Parathyroid adenoma (tissue), 2 donors: ENCODE results near the gene RECQL5.

ENCODE experiments used
- H2AFZ ChIP-seq: fragments of 300-600 bp; sonication (generic); one replicate; pipeline ENCODE4 v1.7.0; 2017; ENCODE audit warnings: antibody characterized with exemption, mild to moderate bottlenecking
- H3K27ac ChIP-seq: fragments of 300-600 bp; sonication (generic); one replicate; pipeline ENCODE4 v1.7.0; 2017
- H3K27me3 ChIP-seq: fragments of 300-600 bp; sonication (generic); one replicate; pipeline ENCODE4 v1.7.0; 2017; ENCODE audit warnings: low read length; ENCODE audit not compliant: control insufficient read depth, insufficient read depth
- H3K36me3 ChIP-seq: fragments of 300-600 bp; sonication (generic); one replicate; pipeline ENCODE4 v1.7.0; 2017; ENCODE audit warnings: low read length; ENCODE audit not compliant: control insufficient read depth, insufficient read depth
- H3K4me1 ChIP-seq: fragments of 300-600 bp; sonication (generic); one replicate; pipeline ENCODE4 v1.7.0; 2017; ENCODE audit warnings: control low read depth
- H3K4me2 ChIP-seq: fragments of 300-600 bp; sonication (generic); one replicate; pipeline ENCODE4 v1.7.0; 2017; ENCODE audit warnings: low read length
- H3K4me3 ChIP-seq: fragments of 300-600 bp; sonication (generic); one replicate; pipeline ENCODE4 v1.7.0; 2017; ENCODE audit warnings: low read depth, low read length
- H3K79me2 ChIP-seq: fragments of 300-600 bp; sonication (generic); one replicate; pipeline ENCODE4 v1.7.0; 2017; ENCODE audit warnings: control low read depth
- H3K9ac ChIP-seq: fragments of 300-600 bp; sonication (generic); one replicate; pipeline ENCODE4 v1.7.0; 2017; ENCODE audit warnings: mild to moderate bottlenecking
- H3K9me3 ChIP-seq: fragments of 300-600 bp; sonication (generic); one replicate; pipeline ENCODE4 v1.7.0; 2017; ENCODE audit warnings: low read length; ENCODE audit not compliant: control insufficient read depth
- CTCF ChIP-seq: fragments of 300-600 bp; sonication (generic); IDR thresholded peaks from one replicate; pipeline ENCODE4 v1.7.0; 2017; ENCODE audit warnings: antibody characterized with exemption, mild to moderate bottlenecking
- donor health status: primary hyperparathyroidism.

The RECQL5 gene

GRCh38 chr17:75649687-75650086 lies 17.3 kb downstream of the RECQL5 start:
- H3K4me1 ChIP-seq = peaks cover 17% of the 10 kb centered on the region
- no peak overlapping the region for H3K27ac ChIP-seq
- no peak overlapping the region for H3K9ac ChIP-seq
- no peak overlapping the region for H3K4me3 ChIP-seq
- H3K36me3 ChIP-seq = no peaks in the 10 kb centered on the region
- no peaks in the 10 kb centered on the region for H3K27me3 ChIP-seq
- H2AFZ ChIP-seq = no peak overlapping the region
- TF ChIP-seq CTCF = no peak
- H3K4me2 ChIP-seq = no peak overlapping the region
- peaks cover 23% of the 10 kb centered on the region for H3K79me2 ChIP-seq
- H3K9me3 ChIP-seq = no peaks in the 10 kb centered on the region

- Histone ChIP-seq H3K27ac (no peak overlapping the region), H3K79me2 (peaks cover 19% of the 10 kb centered on the region), H3K36me3 (no peaks in the 10 kb centered on the region)
Observed at GRCh38 chr17:75647921-75648320, 19.0 kb downstream of the RECQL5 start.

GRCh38 chr17:75647061-75647460 lies 19.9 kb downstream of the RECQL5 start:
- Histone ChIP-seq H3K4me1 (peaks cover 32% of the 10 kb centered on the region), H3K4me2 (no peak overlapping the region), H3K9ac (no peak overlapping the region), H3K4me3 (no peak overlapping the region), H3K27ac (no peak overlapping the region), H3K9me3 (no peaks in the 10 kb centered on the region), H3K27me3 (no peaks in the 10 kb centered on the region), H2AFZ (no peak overlapping the region), H3K79me2 (peaks cover 13% of the 10 kb centered on the region), H3K36me3 (no peaks in the 10 kb centered on the region)
- TF ChIP-seq CTCF = no peak

More at GRCh38 chr17:75647921-75648320, 19.0 kb downstream of the RECQL5 start:
- no peak overlapping the region for H3K4me3 ChIP-seq
- H3K4me2 ChIP-seq = no peak overlapping the region
- peaks cover 24% of the 10 kb centered on the region for H3K4me1 ChIP-seq
- no peaks in the 10 kb centered on the region for H3K9me3 ChIP-seq
- H3K9ac ChIP-seq = no peak overlapping the region
- TF ChIP-seq CTCF = no peak
- H2AFZ ChIP-seq = no peak overlapping the region
- no peaks in the 10 kb centered on the region for H3K27me3 ChIP-seq

GRCh38 chr17:75646638-75646992 lies 20.3 kb downstream of the RECQL5 start:
- no peak overlapping the region for H3K4me3 ChIP-seq
- no peak overlapping the region for H3K4me2 ChIP-seq
- no peak for TF ChIP-seq CTCF
- H2AFZ ChIP-seq = no peak overlapping the region
- H3K4me1 ChIP-seq = peaks cover 37% of the 10 kb centered on the region
- no peaks in the 10 kb centered on the region for H3K27me3 ChIP-seq
- H3K79me2 ChIP-seq = peaks cover 13% of the 10 kb centered on the region
- H3K9me3 ChIP-seq = no peaks in the 10 kb centered on the region
- no peaks in the 10 kb centered on the region for H3K36me3 ChIP-seq
- no peak overlapping the region for H3K9ac ChIP-seq
- H3K27ac ChIP-seq = peak overlapping the region; percentile 88

GRCh38 chr17:75645889-75646637 lies 20.9 kb downstream of the RECQL5 start:
- Histone ChIP-seq H3K4me1 (peaks cover 41% of the 10 kb centered on the region), H3K4me2 (peak overlapping the region; percentile 30), H3K4me3 (peak overlapping the region; percentile 14)

More at GRCh38 chr17:75645889-75646637, 20.9 kb downstream of the RECQL5 start:
- H3K27ac ChIP-seq = peak overlapping the region; percentile 88
- H3K9me3 ChIP-seq = no peaks in the 10 kb centered on the region
- no peaks in the 10 kb centered on the region for H3K36me3 ChIP-seq
- peak overlapping the region; percentile 2 for H2AFZ ChIP-seq
- no peak overlapping the region for H3K9ac ChIP-seq
- no peaks in the 10 kb centered on the region for H3K27me3 ChIP-seq
- H3K79me2 ChIP-seq = peaks cover 13% of the 10 kb centered on the region
- TF ChIP-seq CTCF = no peak
